Measurements from ENCODE around the gene WDR43.

WDR43 gene

DNA sequence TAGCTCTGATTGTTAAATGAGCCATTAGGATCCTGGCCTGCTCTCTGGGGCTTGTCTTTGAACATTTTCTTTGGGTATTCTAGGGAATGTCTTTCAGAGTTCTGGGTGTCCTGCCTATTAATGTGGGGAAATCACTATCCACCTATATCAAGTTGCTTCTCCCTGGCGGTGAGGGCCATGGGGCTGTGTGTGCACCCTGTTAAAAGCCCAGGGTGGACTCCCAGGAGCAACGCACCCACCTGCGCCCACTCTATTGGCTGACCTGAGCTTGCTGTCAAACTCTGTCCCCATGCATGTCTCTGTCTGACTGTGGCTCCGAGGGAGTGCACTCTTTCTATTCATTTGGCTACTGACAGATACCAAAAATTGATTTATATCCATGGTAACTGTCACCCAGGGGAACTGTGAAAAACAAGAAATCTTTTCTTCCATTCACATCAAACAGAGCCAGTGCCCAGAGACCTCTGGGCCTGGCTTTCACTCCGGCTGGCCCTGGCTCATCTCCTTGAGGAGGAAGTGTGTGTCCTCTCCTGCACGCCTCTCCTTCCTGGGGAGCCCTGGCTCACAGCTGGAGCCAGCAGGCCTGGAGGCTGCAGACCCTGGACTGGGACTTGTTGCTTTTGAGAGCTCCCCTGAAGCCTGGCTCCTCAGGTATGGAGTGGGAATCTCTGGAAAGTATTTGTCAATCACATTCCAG is 76.1 kb downstream of the WDR43 start:
- TF ChIP-seq ZFP3 (CRISPR knock-in tag; IDR thresholded peaks at IDR 0.05) (no peak), ZNF8 (CRISPR knock-in tag; IDR thresholded peaks at IDR 0.05) (no peak), BACH2 (CRISPR knock-in tag; IDR thresholded peaks at IDR 0.05; ENCODE audit: borderline replicate concordance) (no peak), ZNF70 (CRISPR knock-in tag; IDR thresholded peaks at IDR 0.05) (no peak), PATZ1 (CRISPR knock-in tag; IDR thresholded peaks at IDR 0.05; ENCODE audit: borderline replicate concordance) (no peak), TCF4 (CRISPR knock-in tag; IDR thresholded peaks at IDR 0.05; ENCODE audit: borderline replicate concordance) (no peak), TOX (CRISPR knock-in tag; IDR thresholded peaks at IDR 0.05; ENCODE audit: borderline replicate concordance) (no peak), ZC3H10 (CRISPR knock-in tag; IDR thresholded peaks at IDR 0.05) (no peak), ZFP30 (CRISPR knock-in tag; IDR thresholded peaks at IDR 0.05) (no peak), ESRRG (CRISPR knock-in tag; IDR thresholded peaks at IDR 0.05) (no peak), ISL1 (CRISPR knock-in tag; IDR thresholded peaks at IDR 0.05) (no peak), CREB5 (CRISPR knock-in tag; IDR thresholded peaks at IDR 0.05; ENCODE audit: low read depth) (no peak), CSDC2 (CRISPR knock-in tag; IDR thresholded peaks at IDR 0.05) (no peak), POU6F1 (CRISPR knock-in tag; IDR thresholded peaks at IDR 0.05; ENCODE audit: borderline replicate concordance, low read depth) (no peak)
- TF ChIP-seq, protein P1, sequence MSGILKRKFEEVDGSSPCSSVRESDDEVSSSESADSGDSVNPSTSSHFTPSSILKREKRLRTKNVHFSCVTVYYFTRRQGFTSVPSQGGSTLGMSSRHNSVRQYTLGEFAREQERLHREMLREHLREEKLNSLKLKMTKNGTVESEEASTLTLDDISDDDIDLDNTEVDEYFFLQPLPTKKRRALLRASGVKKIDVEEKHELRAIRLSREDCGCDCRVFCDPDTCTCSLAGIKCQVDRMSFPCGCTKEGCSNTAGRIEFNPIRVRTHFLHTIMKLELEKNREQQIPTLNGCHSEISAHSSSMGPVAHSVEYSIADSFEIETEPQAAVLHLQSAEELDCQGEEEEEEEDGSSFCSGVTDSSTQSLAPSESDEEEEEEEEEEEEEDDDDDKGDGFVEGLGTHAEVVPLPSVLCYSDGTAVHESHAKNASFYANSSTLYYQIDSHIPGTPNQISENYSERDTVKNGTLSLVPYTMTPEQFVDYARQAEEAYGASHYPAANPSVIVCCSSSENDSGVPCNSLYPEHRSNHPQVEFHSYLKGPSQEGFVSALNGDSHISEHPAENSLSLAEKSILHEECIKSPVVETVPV (CRISPR knock-in tag; IDR thresholded peaks at IDR 0.05): no peak
- ATAC-seq: no peak; the same call in 2 of the 3 replicates

GRCh38 chr2:28972778-28973335 is 78.4 kb downstream of the WDR43 start:
- no peak for TF ChIP-seq ARNTL (CRISPR knock-in tag; IDR thresholded peaks at IDR 0.05; ENCODE audit: borderline replicate concordance, low read depth)
- no peak for TF ChIP-seq SNAI2 (CRISPR knock-in tag; IDR thresholded peaks at IDR 0.05)
- TF ChIP-seq CREB5 (CRISPR knock-in tag; IDR thresholded peaks at IDR 0.05; ENCODE audit: low read depth): no peak
- no peak for TF ChIP-seq ZC3H10 (CRISPR knock-in tag; IDR thresholded peaks at IDR 0.05)
- no peak for TF ChIP-seq TCF4 (CRISPR knock-in tag; IDR thresholded peaks at IDR 0.05; ENCODE audit: borderline replicate concordance)
- no peak for TF ChIP-seq ESRRG (CRISPR knock-in tag; IDR thresholded peaks at IDR 0.05)
- TF ChIP-seq OSR1 (CRISPR knock-in tag; IDR thresholded peaks at IDR 0.05): no peak
- TF ChIP-seq ISL1 (CRISPR knock-in tag; IDR thresholded peaks at IDR 0.05): no peak
- no peak for TF ChIP-seq PPARA (CRISPR knock-in tag; IDR thresholded peaks at IDR 0.05; ENCODE audit: borderline replicate concordance)
- no peak for TF ChIP-seq BACH2 (CRISPR knock-in tag; IDR thresholded peaks at IDR 0.05; ENCODE audit: borderline replicate concordance)
- TF ChIP-seq ZNF565 (CRISPR knock-in tag; conservative IDR thresholded peaks at IDR 0.05; ENCODE audit: low read depth): no peak
- TF ChIP-seq ZFP3 (CRISPR knock-in tag; IDR thresholded peaks at IDR 0.05): no peak
- no peak for TF ChIP-seq ZNF8 (CRISPR knock-in tag; IDR thresholded peaks at IDR 0.05)
- ATAC-seq: no peak

GRCh38 chr2:28974252-28974651 is 79.8 kb downstream of the WDR43 start:
- ATAC-seq: no peak
- TF ChIP-seq ZNF565 (CRISPR knock-in tag; conservative IDR thresholded peaks at IDR 0.05; ENCODE audit: low read depth) (no peak), OSR1 (CRISPR knock-in tag; IDR thresholded peaks at IDR 0.05) (no peak), GLIS3 (CRISPR knock-in tag; IDR thresholded peaks at IDR 0.05) (no peak), ARNTL (CRISPR knock-in tag; IDR thresholded peaks at IDR 0.05; ENCODE audit: borderline replicate concordance, low read depth) (no peak), ZC3H10 (CRISPR knock-in tag; IDR thresholded peaks at IDR 0.05) (no peak), ZFP3 (CRISPR knock-in tag; IDR thresholded peaks at IDR 0.05) (no peak), ZNF8 (CRISPR knock-in tag; IDR thresholded peaks at IDR 0.05) (no peak), POU6F1 (CRISPR knock-in tag; IDR thresholded peaks at IDR 0.05; ENCODE audit: borderline replicate concordance, low read depth) (no peak), ZNF70 (CRISPR knock-in tag; IDR thresholded peaks at IDR 0.05) (no peak), ISL1 (CRISPR knock-in tag; IDR thresholded peaks at IDR 0.05) (no peak), BACH2 (CRISPR knock-in tag; IDR thresholded peaks at IDR 0.05; ENCODE audit: borderline replicate concordance) (no peak), ZFP30 (CRISPR knock-in tag; IDR thresholded peaks at IDR 0.05) (no peak), PATZ1 (CRISPR knock-in tag; IDR thresholded peaks at IDR 0.05; ENCODE audit: borderline replicate concordance) (no peak)
- TF ChIP-seq, protein P1 (CRISPR knock-in tag; IDR thresholded peaks at IDR 0.05): no peak

All from SK-N-SH treated with all-trans-retinoic acid at 6 μM for 48 hours (cell line).